Fibroblast of mammary gland (primary cell): ENCODE data around the gene ADPRS.

ENCODE experiments used
- DNase-seq: peaks from one replicate; pipeline ENCODE4 v3.0.0-alpha.2; 2010; ENCODE audit warnings: low read depth
- H3K4me3 ChIP-seq: 2 replicates; pipeline ENCODE4 v1.5.1; 2011; ENCODE audit warnings: low read depth, mild to moderate bottlenecking, low read length, moderate library complexity; ENCODE audit not compliant: control insufficient read depth
- TF ChIP-seq, protein P1 (sequence below): conservative IDR thresholded peaks from 2 replicates; pipeline ENCODE4 v1.5.1; 2011; ENCODE audit warnings: low read depth, low read length, inconsistent platforms; ENCODE audit not compliant: control insufficient read depth, insufficient read depth

The ADPRS gene

DNA sequence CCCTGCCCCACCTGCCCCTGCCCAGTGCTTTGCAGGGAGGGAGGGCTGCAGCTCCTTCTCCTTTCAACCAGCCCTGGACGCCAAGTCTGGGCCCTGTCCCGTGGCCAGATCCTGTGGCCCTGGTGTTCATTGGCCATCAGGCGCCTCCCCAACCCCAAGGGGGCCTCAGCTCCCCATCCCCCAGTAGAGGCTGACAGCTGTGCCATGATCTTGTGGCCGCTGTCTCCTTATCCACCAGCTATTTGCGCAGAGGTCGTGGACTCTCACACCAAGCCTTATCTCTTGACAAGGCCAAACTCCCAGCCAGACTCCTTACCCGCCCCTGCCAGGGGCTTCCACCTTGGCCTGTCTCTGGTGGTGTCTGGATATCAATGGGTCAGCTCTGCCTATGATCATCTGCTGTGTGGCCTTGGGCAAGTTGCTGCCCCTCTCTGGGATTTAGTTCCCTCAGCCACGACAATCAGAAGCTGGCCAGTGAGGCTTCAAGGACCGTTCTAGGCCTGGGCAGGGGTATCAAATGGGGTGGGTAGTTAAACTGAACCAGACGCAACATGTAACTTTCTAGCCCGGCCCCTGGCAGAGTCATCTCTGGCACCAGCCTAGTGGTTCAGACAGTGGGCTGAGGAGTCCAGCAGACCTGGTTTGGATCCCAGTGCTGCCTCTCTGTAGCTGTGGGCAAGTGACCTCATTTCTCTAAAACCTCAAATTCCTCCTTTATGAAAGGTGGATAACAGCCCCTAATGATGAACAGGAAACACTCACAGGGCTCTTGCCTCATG is 39.6 kb downstream of the ADPRS start:
- peak; percentile 53 for DNase-seq
- H3K4me3 ChIP-seq, result no peak overlapping the region
- TF ChIP-seq, protein P1, sequence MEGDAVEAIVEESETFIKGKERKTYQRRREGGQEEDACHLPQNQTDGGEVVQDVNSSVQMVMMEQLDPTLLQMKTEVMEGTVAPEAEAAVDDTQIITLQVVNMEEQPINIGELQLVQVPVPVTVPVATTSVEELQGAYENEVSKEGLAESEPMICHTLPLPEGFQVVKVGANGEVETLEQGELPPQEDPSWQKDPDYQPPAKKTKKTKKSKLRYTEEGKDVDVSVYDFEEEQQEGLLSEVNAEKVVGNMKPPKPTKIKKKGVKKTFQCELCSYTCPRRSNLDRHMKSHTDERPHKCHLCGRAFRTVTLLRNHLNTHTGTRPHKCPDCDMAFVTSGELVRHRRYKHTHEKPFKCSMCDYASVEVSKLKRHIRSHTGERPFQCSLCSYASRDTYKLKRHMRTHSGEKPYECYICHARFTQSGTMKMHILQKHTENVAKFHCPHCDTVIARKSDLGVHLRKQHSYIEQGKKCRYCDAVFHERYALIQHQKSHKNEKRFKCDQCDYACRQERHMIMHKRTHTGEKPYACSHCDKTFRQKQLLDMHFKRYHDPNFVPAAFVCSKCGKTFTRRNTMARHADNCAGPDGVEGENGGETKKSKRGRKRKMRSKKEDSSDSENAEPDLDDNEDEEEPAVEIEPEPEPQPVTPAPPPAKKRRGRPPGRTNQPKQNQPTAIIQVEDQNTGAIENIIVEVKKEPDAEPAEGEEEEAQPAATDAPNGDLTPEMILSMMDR, result no peak

DNA sequence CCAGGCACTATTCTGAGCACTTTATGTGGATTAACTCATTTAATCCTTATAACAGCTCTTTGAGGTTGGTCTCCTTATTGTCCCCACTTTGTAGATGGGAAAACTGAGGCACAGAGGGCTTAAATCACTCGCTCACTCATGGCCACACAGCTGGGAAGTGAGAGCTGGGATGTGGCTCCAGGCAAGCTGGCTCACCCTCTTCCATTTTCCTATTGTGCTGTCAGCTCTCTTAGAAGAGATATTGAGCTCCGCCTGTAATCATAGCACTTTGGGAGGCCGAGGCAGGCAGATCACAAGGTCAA is 40.2 kb downstream of the ADPRS start:
- H3K4me3 ChIP-seq, result no peak overlapping the region
- TF ChIP-seq, protein P1, result no peak
- DNase-seq, result no peak

DNA sequence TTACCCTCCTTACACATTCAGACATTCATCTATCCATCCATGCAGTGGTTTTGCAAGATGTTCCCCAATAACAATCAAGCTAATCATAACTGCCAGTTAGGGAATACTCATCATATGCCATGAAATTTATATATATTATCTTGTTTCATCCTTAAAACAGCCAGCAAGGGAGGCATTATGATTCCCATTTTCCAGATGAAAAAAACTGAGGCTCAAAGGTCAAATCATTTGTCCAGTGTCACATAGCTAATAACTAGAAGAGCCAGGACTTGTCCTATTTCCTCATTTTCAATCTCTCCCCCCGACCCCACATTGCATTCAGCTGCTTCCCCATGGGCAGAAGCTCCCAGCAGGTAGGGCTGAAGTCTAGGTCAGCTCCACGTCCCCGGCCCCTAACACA is 43.3 kb downstream of the ADPRS start:
- DNase-seq, result no peak
- TF ChIP-seq, protein P1, result no peak

DNA sequence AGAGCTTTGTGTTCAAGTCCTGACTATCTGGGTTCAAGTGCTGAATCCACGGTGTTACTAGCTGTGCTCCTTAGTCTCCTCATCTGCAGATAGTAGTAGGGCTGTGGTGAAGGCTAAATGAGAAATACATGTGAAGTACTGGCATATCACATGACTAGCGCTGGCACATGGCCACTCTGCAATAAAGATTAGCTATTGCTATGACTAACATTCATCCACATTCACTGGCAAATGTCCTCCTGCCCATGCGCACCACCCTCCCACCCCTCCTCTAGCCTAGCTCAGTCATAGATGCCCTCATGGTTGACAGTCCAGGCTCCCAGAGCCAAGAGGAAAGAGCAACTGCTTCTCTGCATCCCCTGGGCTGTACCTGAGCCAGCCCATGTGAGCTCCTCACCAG is 44.8 kb downstream of the ADPRS start:
- no peak overlapping the region for H3K4me3 ChIP-seq
- TF ChIP-seq, protein P1, result no peak
- peak; percentile 96 for DNase-seq

More for the DNA sequence above, 43.3 kb downstream of the ADPRS start:
- H3K4me3 ChIP-seq, result no peak overlapping the region

DNA sequence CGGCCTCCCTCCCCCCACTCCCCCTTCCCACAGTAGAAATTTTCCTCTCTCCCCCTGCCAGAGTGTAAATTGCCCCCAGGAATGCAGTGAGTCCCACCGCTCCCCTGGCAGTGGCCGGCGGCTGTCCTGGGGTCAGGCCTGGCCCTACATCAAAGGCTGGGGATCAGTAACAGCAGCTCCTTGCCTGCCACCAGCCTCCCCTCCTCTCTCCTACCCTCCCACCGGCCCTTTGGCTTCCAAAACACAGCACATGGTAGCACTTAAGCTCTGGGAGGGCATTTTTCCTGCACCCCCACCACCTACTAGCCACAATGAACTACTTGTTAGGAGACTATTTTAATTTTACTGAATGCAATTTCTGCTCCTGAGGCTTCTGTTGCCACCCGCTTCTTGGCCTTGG is 45.3 kb downstream of the ADPRS start:
- H3K4me3 ChIP-seq, result no peak overlapping the region
- TF ChIP-seq, protein P1, result no peak
- DNase-seq, result no peak

DNA sequence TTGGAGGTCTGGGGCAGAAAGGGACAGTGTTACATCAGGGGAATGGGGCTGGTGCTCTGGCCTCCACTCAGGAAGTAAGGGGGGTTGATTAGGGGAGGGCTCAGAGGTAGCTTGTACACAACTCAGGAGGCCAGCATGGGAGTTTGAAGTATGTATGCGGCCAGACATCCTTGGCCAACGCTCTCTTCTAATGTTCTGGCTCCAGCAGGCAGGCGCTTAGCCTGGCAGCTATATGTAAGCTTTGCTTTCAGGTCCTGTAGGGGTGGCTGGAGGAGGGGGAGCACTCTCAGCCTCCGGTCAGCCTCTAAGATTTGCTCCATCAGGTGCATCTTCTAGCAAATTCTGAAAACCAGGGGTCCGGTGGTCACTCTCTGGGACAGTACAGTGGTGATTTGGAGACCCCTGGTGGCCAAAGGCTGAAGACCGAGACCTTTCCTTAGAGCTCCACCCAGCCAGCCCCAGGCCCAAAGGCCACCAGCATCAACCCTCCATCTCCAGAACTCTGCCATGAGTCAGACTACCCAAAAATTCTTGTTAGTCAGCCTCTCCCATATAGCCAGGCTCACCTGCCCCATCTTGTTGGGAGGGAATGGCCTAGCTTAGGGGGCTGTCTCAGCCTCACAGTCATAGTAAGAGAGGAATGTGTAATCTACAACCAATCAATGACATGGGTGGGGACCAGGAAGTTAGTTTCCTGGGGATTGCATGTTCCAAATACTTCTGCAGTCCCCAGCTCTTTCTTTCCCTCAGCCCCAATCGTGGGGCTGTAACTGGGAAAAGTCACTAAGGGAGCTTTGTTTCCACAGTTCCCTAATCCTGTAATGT is 46.0 kb downstream of the ADPRS start:
- no peak overlapping the region for H3K4me3 ChIP-seq
- peak; percentile 58 for DNase-seq
- TF ChIP-seq, protein P1, result peak; percentile 71
